ENCODE measurements around the gene SLC30A5. TPM values are rescaled to one million over a fixed set of nuclear protein-coding genes. Genes with fewer than 3 reads are reported as not detected.

SLC30A5 gene
- polyA plus RNA-seq, 6 donors from 2014 or later, result 13.6 to 26.1 (median 21.7) TPM

- Mint-ChIP-seq H3K36me3 (no peaks in the 10 kb centered on the region), H3K9me3 (no peaks in the 10 kb centered on the region), H3K27ac (no peak overlapping the region), H3K4me1 (no peaks in the 10 kb centered on the region), H3K27me3 (no peaks in the 10 kb centered on the region), H3K4me3 (no peak overlapping the region)
- ATAC-seq (ENCODE audit: low read depth in 2 of 2) (no peak), DNase-seq (no peak)
Measured at GRCh38 chr5:69156456-69156855, 62.6 kb downstream of the SLC30A5 start.

GRCh38 chr5:69158039-69158438, 64.2 kb downstream of the SLC30A5 start:
- H3K4me3 Mint-ChIP-seq, result no peak overlapping the region
- no peaks in the 10 kb centered on the region for H3K4me1 Mint-ChIP-seq
- no peaks in the 10 kb centered on the region for H3K36me3 Mint-ChIP-seq
- ATAC-seq (ENCODE audit: low read depth in 2 of 2) (no peak), DNase-seq (no peak)
- no peak overlapping the region for H3K27ac Mint-ChIP-seq
- H3K27me3 Mint-ChIP-seq, result no peaks in the 10 kb centered on the region
- H3K9me3 Mint-ChIP-seq, result peaks cover 0 to 2% (median 0%) of the 10 kb centered on the region in 7 donors

GRCh38 chr5:69160651-69161050, 66.8 kb downstream of the SLC30A5 start:
- H3K27me3 Mint-ChIP-seq, result no peaks in the 10 kb centered on the region
- H3K27ac Mint-ChIP-seq, result no peak overlapping the region
- H3K4me3 Mint-ChIP-seq, result no peak overlapping the region
- peaks cover 0 to 2% (median 2%) of the 10 kb centered on the region in 3 donors for H3K4me1 Mint-ChIP-seq
- DNase-seq (no peak), ATAC-seq (ENCODE audit: low read depth in 2 of 2) (no peak)
- peaks cover 0 to 2% (median 0%) of the 10 kb centered on the region in 7 donors for H3K9me3 Mint-ChIP-seq
- no peaks in the 10 kb centered on the region for H3K36me3 Mint-ChIP-seq

GRCh38 chr5:69166686-69167492, 73.1 kb downstream of the SLC30A5 start, which contains the start of gene CCNB1:
Gene CCNB1 (plus strand): TSS chr5:69167150. CDS start chr5:69167263, 113 bp downstream.
- peak; percentile 98 to 99 for ATAC-seq (ENCODE audit: low read depth in 2 of 2)
- Mint-ChIP-seq H3K4me3 (peak within 1 kb of the TSS; percentile 90 to 97 (median 94)), H3K9me3 (peaks cover 0 to 4% (median 0%) of the 10 kb centered on the region in 7 donors), H3K36me3 (peaks cover 0 to 6% of the 10 kb centered on the region in 2 donors), H3K4me1 (peaks cover 12 to 30% (median 28%) of the 10 kb centered on the region in 3 donors), H3K27me3 (no peaks in the 10 kb centered on the region), H3K27ac (peak within 1 kb of the TSS; percentile 75 to 97 (median 94))
- peak; percentile 97 for DNase-seq

GRCh38 chr5:69167493-69167855, 73.7 kb downstream of the SLC30A5 start:
- Mint-ChIP-seq H3K27me3 (no peaks in the 10 kb centered on the region), H3K27ac (peak overlapping the region in 5 of 6 donors; percentile 75 to 97 (median 95)), H3K4me3 (peak overlapping the region; percentile 90 to 97 (median 94)), H3K36me3 (peaks cover 0 to 6% of the 10 kb centered on the region in 2 donors), H3K4me1 (peaks cover 12 to 30% (median 28%) of the 10 kb centered on the region in 3 donors), H3K9me3 (peaks cover 0 to 2% (median 0%) of the 10 kb centered on the region in 7 donors)
- no peak for ATAC-seq (ENCODE audit: low read depth in 2 of 2)
- DNase-seq, result no peak

GRCh38 chr5:69167929-69168328, 74.1 kb downstream of the SLC30A5 start:
- Mint-ChIP-seq H3K4me1 (peaks cover 12 to 30% (median 28%) of the 10 kb centered on the region in 3 donors), H3K27me3 (no peaks in the 10 kb centered on the region), H3K9me3 (peaks cover 0 to 2% (median 0%) of the 10 kb centered on the region in 7 donors), H3K4me3 (peak overlapping the region; percentile 90 to 97 (median 94)), H3K36me3 (peaks cover 0 to 6% of the 10 kb centered on the region in 2 donors), H3K27ac (peak overlapping the region in 1 of 6 donors; percentile 96)
- ATAC-seq (ENCODE audit: low read depth in 2 of 2) (no peak), DNase-seq (no peak)

- H3K36me3 Mint-ChIP-seq, result peaks cover 0 to 14% of the 10 kb centered on the region in 2 donors
- DNase-seq, result no peak
- H3K27me3 Mint-ChIP-seq, result no peaks in the 10 kb centered on the region
- ATAC-seq (ENCODE audit: low read depth in 2 of 2), result no peak
- H3K27ac Mint-ChIP-seq, result peak overlapping the region in 1 of 6 donors; percentile 53
- peaks cover 12 to 30% (median 27%) of the 10 kb centered on the region in 3 donors for H3K4me1 Mint-ChIP-seq
- peaks cover 0 to 2% (median 0%) of the 10 kb centered on the region in 7 donors for H3K9me3 Mint-ChIP-seq
- peak overlapping the region in 1 of 8 donors; percentile 8 for H3K4me3 Mint-ChIP-seq
Measured at GRCh38 chr5:69170495-69170894, 76.7 kb downstream of the SLC30A5 start.

GRCh38 chr5:69170969-69171368, 77.2 kb downstream of the SLC30A5 start:
- H3K9me3 Mint-ChIP-seq, result no peaks in the 10 kb centered on the region
- ATAC-seq (ENCODE audit: low read depth in 2 of 2), result no peak

More at GRCh38 chr5:69170969-69171368, 77.2 kb downstream of the SLC30A5 start:
- H3K27ac Mint-ChIP-seq, result peak overlapping the region in 1 of 6 donors; percentile 24
- no peaks in the 10 kb centered on the region for H3K27me3 Mint-ChIP-seq
- DNase-seq, result no peak
- peaks cover 0 to 14% of the 10 kb centered on the region in 2 donors for H3K36me3 Mint-ChIP-seq
- H3K4me1 Mint-ChIP-seq, result peaks cover 12 to 26% (median 23%) of the 10 kb centered on the region in 3 donors
- peak overlapping the region in 1 of 8 donors; percentile 9 for H3K4me3 Mint-ChIP-seq

Other genes with a start within 250 kb of the SLC30A5 start
- 1 to 10 TPM in 5 of 6 donors, not detected in 1; 4.3 to 6.4 (median 6.1) TPM for gene CCNB1, start 73.1 kb downstream of the SLC30A5 start, polyA plus RNA-seq (ENCODE audit: low read depth in 6 of 6)
- 10 to 100 TPM; 10.6 to 20.9 (median 14.8) TPM for gene CENPH, start 95.6 kb downstream of the SLC30A5 start, polyA plus RNA-seq (ENCODE audit: low read depth in 6 of 6)
- gene CDK7, start 140.9 kb downstream of the SLC30A5 start, polyA plus RNA-seq (ENCODE audit: low read depth in 6 of 6), result 10 to 100 TPM; 28.8 to 55.4 (median 31.4) TPM
- 1 to 10 TPM in 5 of 6 donors, not detected in 1; 1.2 to 3.4 (median 2.7) TPM for gene CCDC125, start 238.8 kb downstream of the SLC30A5 start, polyA plus RNA-seq (ENCODE audit: low read depth in 6 of 6)

Data from naive B cell (primary cell).